PC-3 (cell line): Measurements from ENCODE around the gene VASH1. TPM values are rescaled to one million over a fixed set of nuclear protein-coding genes. Genes with fewer than 3 reads are reported as not detected.
A peak's percentile ranks its signal among the peaks of the same experiment; 100 is the strongest.

Experiments used
- ATAC-seq: fragments of 200-7000 bp; cut with Tn5 transposase; 2 replicates; pipeline ENCODE4 v1.9.1; 2020; ENCODE audit warnings: mild to moderate bottlenecking, moderate library complexity
- BruUV-seq: library from RNA; stranded (reverse); fragments of 400-500 nt; replicated peaks from 2 replicates; lab custom pipeline; 2021; lab: Mats Ljungman, UMichigan
- CTCF ChIA-PET: fragments of 300-600 bp; sonication (Branson Sonifier 250); formaldehyde crosslinking; loops from one replicate; lab custom pipeline; 2022; ENCODE audit warnings: antibody characterized with exemption; lab: Charles Lee
- POLR2A ChIA-PET: fragments of 300-600 bp; sonication (Branson Sonifier 250); formaldehyde crosslinking; loops from one replicate; lab custom pipeline; 2022; ENCODE audit warnings: antibody characterized with exemption; ENCODE audit not compliant: unreplicated experiment; lab: Charles Lee
- DNase-seq: peaks from one replicate; pipeline ENCODE4 v3.0.0-alpha.2; 2015
- H2AFZ ChIP-seq: fragments of 300-600 bp; sonication (generic); 2 replicates; pipeline ENCODE4 v1.6.0; 2016; ENCODE audit warnings: antibody characterized with exemption, low read length
- H3F3A ChIP-seq: fragments of 300-600 bp; sonication (generic); one replicate; pipeline ENCODE4 v1.6.0; 2017; ENCODE audit warnings: antibody characterized with exemption, low read length, control low read depth, mild to moderate bottlenecking; ENCODE audit not compliant: unreplicated experiment
- H3K27ac ChIP-seq: fragments of 300-600 bp; sonication (generic); 2 replicates; pipeline ENCODE4 v1.5.1; 2016; ENCODE audit warnings: mild to moderate bottlenecking, low read length
- H3K27me3 ChIP-seq: fragments of 300-600 bp; sonication (generic); 2 replicates; pipeline ENCODE4 v1.6.1; 2016; ENCODE audit warnings: low read length, mixed read lengths
- H3K36me3 ChIP-seq: fragments of 300-600 bp; sonication (generic); 2 replicates; pipeline ENCODE4 v1.6.1; 2016; ENCODE audit warnings: low read depth, mixed run types, low read length, mixed read lengths
- H3K4me1 ChIP-seq: fragments of 300-600 bp; sonication (generic); 2 replicates; pipeline ENCODE4 v1.5.1; 2016; ENCODE audit warnings: low read length; ENCODE audit not compliant: insufficient read depth
- H3K4me2 ChIP-seq: fragments of 300-600 bp; sonication (generic); 2 replicates; pipeline ENCODE4 v1.6.0; 2016; ENCODE audit warnings: low read length
- H3K4me3 ChIP-seq: fragments of 300-600 bp; sonication (generic); 2 replicates; pipeline ENCODE4 v1.5.1; 2016; ENCODE audit warnings: mild to moderate bottlenecking, low read length, mixed read lengths
- H3K79me2 ChIP-seq: fragments of 300-600 bp; sonication (generic); 2 replicates; pipeline ENCODE4 v1.6.1; 2017; ENCODE audit warnings: low read length, mixed read lengths
- H3K9ac ChIP-seq: fragments of 300-600 bp; sonication (generic); 2 replicates; pipeline ENCODE4 v1.6.0; 2016; ENCODE audit warnings: mild to moderate bottlenecking, low read length
- H3K9me2 ChIP-seq: fragments of 300-600 bp; sonication (generic); replicated peaks from 2 replicates; pipeline ENCODE4 v1.6.1; 2016; ENCODE audit warnings: mixed run types, low read length, mixed read lengths
- H3K9me3 ChIP-seq: fragments of 300-600 bp; sonication (generic); 2 replicates; pipeline ENCODE4 v1.6.1; 2016; ENCODE audit warnings: low read length, mixed read lengths
- H4K20me1 ChIP-seq: fragments of 300-600 bp; sonication (generic); 2 replicates; pipeline ENCODE4 v1.6.1; 2016; ENCODE audit warnings: low read length, mixed read lengths
- EZH2 ChIP-seq: fragments of 300-600 bp; sonication (generic); IDR thresholded peaks from one replicate; pipeline ENCODE4 v1.6.1; 2017; ENCODE audit warnings: antibody characterized with exemption, mild to moderate bottlenecking, low read length; ENCODE audit not compliant: unreplicated experiment
- EZH2phosphoT487 ChIP-seq: fragments of 300-600 bp; sonication (generic); IDR thresholded peaks from 2 replicates; pipeline ENCODE4 v1.6.1; 2018; ENCODE audit warnings: mild to moderate bottlenecking, antibody characterized with exemption, low read length, borderline replicate concordance
- intact Hi-C: fragments of 100-400 bp; cut with micrococcal nuclease; formaldehyde crosslinking; loops from 2 replicates; pipeline ENCODE4 v1.9.0; 2023
- total RNA-seq: library from RNA; depleted of rRNA; stranded (reverse); fragments of >200 nt; gene quantifications from 2 replicates; pipeline ENCODE4 v1.2.3, GENCODE V29; 2014
- TF ChIP-seq, protein P1 (sequence below): fragments of 300-600 bp; sonication (generic); conservative IDR thresholded peaks from 2 replicates; pipeline ENCODE4 v1.5.1; 2017; ENCODE audit warnings: antibody characterized with exemption, low read depth, mild to moderate bottlenecking, low read length

Gene VASH1
- total RNA-seq, 1 experiment from 2014 or later, result 1.8 TPM

DNA sequence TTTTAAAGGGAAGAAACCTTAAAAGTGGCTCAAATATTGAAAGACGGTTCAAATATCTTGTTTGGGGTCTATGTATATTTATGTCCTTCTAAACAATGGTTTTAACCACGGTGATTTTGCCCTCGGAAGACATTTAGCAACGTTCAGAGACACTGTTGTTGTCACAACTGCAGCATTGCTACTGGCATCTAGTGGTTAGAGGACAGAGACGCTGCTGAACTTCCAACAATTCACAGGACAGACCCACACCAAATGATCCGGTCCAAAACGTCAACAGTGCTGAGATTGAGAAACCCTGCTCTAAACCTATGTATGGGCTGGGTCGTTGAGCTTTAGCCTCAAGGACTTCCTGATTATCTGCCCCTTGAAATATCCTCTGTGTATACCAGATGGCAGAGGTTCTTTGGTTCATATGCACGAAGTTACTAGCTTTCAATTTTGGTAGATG lies 49.7 kb downstream of the VASH1 start:
- no TSS peak for BruUV-seq
- peaks cover 13% of the 10 kb centered on the region for H3K36me3 ChIP-seq
- peak; percentile 54 for ATAC-seq
- H3K9me3 ChIP-seq, result no peaks in the 10 kb centered on the region
- no peaks in the 10 kb centered on the region for H3F3A ChIP-seq
- peak; percentile 57 for DNase-seq
- H3K79me2 ChIP-seq, result peaks cover 27% of the 10 kb centered on the region
- no peak overlapping the region; the same call in 1 of the 2 replicates for H3K9ac ChIP-seq
- H3K4me3 ChIP-seq, result peak overlapping the region; percentile 93
- no peak overlapping the region for H3K27ac ChIP-seq
- H2AFZ ChIP-seq, result peak overlapping the region; percentile 7
- ChIA-PET POLR2A (interaction anchor here (0.7 kb wide), 1 partner anchor 285 kb away, joined by 3 read pairs; no protein-coding TSS in a partner anchor), CTCF (interaction anchor here (0.6 kb wide), 1 partner anchor 51 kb away, joined by 3 read pairs; no protein-coding TSS in a partner anchor)
- intact Hi-C loops, result loop anchor here (1.0 to 5.0 kb wide), 3 partner anchors 49 to 151 kb away; partner anchors contain the start of gene VASH1
- H3K9me2 ChIP-seq, result no peaks in the 10 kb centered on the region
- TF ChIP-seq, protein P1, sequence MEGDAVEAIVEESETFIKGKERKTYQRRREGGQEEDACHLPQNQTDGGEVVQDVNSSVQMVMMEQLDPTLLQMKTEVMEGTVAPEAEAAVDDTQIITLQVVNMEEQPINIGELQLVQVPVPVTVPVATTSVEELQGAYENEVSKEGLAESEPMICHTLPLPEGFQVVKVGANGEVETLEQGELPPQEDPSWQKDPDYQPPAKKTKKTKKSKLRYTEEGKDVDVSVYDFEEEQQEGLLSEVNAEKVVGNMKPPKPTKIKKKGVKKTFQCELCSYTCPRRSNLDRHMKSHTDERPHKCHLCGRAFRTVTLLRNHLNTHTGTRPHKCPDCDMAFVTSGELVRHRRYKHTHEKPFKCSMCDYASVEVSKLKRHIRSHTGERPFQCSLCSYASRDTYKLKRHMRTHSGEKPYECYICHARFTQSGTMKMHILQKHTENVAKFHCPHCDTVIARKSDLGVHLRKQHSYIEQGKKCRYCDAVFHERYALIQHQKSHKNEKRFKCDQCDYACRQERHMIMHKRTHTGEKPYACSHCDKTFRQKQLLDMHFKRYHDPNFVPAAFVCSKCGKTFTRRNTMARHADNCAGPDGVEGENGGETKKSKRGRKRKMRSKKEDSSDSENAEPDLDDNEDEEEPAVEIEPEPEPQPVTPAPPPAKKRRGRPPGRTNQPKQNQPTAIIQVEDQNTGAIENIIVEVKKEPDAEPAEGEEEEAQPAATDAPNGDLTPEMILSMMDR, result peak; percentile 72
- no peak for TF ChIP-seq EZH2phosphoT487
- H4K20me1 ChIP-seq, result no peaks in the 10 kb centered on the region
- no peaks in the 10 kb centered on the region for H3K27me3 ChIP-seq
- H3K4me1 ChIP-seq, result peaks cover 5% of the 10 kb centered on the region
- peak overlapping the region; percentile 100 for H3K4me2 ChIP-seq

DNA sequence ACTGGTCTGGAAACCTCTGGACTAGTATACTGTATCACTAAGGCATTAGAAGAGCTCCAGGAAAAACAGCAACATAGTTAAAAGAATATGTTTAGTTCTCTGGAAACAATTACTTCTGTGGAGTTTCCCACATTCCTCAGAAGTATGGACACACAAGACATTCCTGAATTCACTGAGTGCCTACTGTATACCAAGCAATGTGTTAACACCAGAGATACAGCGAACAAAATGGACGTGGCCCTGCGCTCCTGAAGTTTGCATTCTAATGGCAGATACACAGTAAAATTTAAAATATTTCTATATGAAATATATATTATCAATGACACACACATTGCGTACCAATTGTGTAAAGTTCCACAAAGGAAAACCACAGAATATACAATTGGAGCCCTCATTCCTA lies 50.3 kb downstream of the VASH1 start:
- H3K9ac ChIP-seq, result peak overlapping the region; percentile 80
- no peak overlapping the region for H3K27ac ChIP-seq
- no peak for DNase-seq

DNA sequence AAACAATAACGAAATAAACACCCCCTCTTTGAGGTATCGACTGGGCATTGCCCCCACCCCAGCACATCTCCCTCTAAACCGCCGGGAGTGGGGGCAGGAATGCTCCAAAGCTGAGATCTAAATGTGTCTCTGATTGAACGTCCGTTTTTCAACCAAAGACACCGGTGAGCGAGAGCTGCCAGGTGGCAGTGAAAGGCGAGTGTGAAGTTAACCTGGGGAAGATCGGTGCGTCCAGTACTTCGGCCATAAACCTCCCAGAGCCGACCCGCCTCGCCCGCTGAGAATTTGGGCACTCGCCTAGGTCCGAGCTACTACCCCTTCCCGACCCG lies 50.8 kb downstream of the VASH1 start:
- no peaks in the 10 kb centered on the region for H3K9me2 ChIP-seq
- peaks cover 5% of the 10 kb centered on the region for H3K4me1 ChIP-seq
- peak overlapping the region; percentile 80 for H3K9ac ChIP-seq
- peak overlapping the region; percentile 89 for H2AFZ ChIP-seq
- H3K36me3 ChIP-seq, result peaks cover 13% of the 10 kb centered on the region
- TSS peak; percentile 45 for BruUV-seq
- H3K4me2 ChIP-seq, result peak overlapping the region; percentile 100
- H3K9me3 ChIP-seq, result no peaks in the 10 kb centered on the region
- TF ChIP-seq EZH2 (no peak), EZH2phosphoT487 (no peak)
- TF ChIP-seq, protein P1, result no peak
- H3K79me2 ChIP-seq, result peaks cover 27% of the 10 kb centered on the region
- ChIA-PET POLR2A (no interaction called here), CTCF (no interaction called here)
- intact Hi-C loops, result loop anchor here (5.0 kb wide), 2 partner anchors 50 to 150 kb away; partner anchors contain the start of gene VASH1
- H3F3A ChIP-seq, result no peaks in the 10 kb centered on the region
- H3K4me3 ChIP-seq, result peak overlapping the region; percentile 93
- no peak overlapping the region for H3K27ac ChIP-seq
- H4K20me1 ChIP-seq, result no peaks in the 10 kb centered on the region
- ATAC-seq (peak; percentile 36), DNase-seq (peak; percentile 33)
- peaks cover 8% of the 10 kb centered on the region for H3K27me3 ChIP-seq

More for the DNA sequence above, 50.3 kb downstream of the VASH1 start:
- peaks cover 27% of the 10 kb centered on the region for H3K79me2 ChIP-seq
- ChIA-PET CTCF (interaction anchor here (0.6 kb wide), 1 partner anchor 52 kb away, joined by 3 read pairs; no protein-coding TSS in a partner anchor), POLR2A (interaction anchor here (0.7 kb wide), 1 partner anchor 284 kb away, joined by 3 read pairs; no protein-coding TSS in a partner anchor)
- TF ChIP-seq, protein P1, result no peak
- no peak for TF ChIP-seq EZH2phosphoT487
- TF ChIP-seq EZH2, result no peak
- H3K4me3 ChIP-seq, result peak overlapping the region; percentile 93
- peak overlapping the region; percentile 89; the same call in 1 of the 2 replicates for H2AFZ ChIP-seq
- H3K4me2 ChIP-seq, result peak overlapping the region; percentile 100
- peaks cover 5% of the 10 kb centered on the region for H3K4me1 ChIP-seq
- intact Hi-C loops, result loop anchor here (1.0 to 5.0 kb wide), 3 partner anchors 49 to 151 kb away; partner anchors contain the start of gene VASH1
- no TSS peak for BruUV-seq
- ATAC-seq, result no peak
- no peaks in the 10 kb centered on the region for H4K20me1 ChIP-seq
- peaks cover 13% of the 10 kb centered on the region for H3K36me3 ChIP-seq
- no peaks in the 10 kb centered on the region for H3F3A ChIP-seq
- no peaks in the 10 kb centered on the region for H3K9me3 ChIP-seq
- no peaks in the 10 kb centered on the region for H3K9me2 ChIP-seq
- peaks cover 4% of the 10 kb centered on the region for H3K27me3 ChIP-seq
